HCT116 (cell line): ENCODE data around the gene SLC38A3. TPM values are rescaled to one million over a fixed set of nuclear protein-coding genes. Genes with fewer than 3 reads are reported as not detected.
A peak's percentile ranks its signal among the peaks of the same experiment; 100 is the strongest.
"Not testable (repeated sequence)": the region's sequence is repeated elsewhere in the genome, so short reads cannot be mapped to it uniquely, and the experiment has no call there.

Source experiments
- ATAC-seq: fragments of 200-7000 bp; cut with Tn5 transposase; 2 replicates; pipeline ENCODE4 v1.9.1; 2020; ENCODE audit warnings: mild to moderate bottlenecking, moderate library complexity
- BruUV-seq: library from RNA; stranded (reverse); fragments of 400-500 nt; replicated peaks from 2 replicates; lab custom pipeline; 2021; lab: Mats Ljungman, UMichigan
- CTCF ChIA-PET: fragments of 300-600 bp; sonication (Branson Sonifier 250); formaldehyde crosslinking; loops from one replicate; lab custom pipeline; 2021; ENCODE audit warnings: antibody characterized with exemption; lab: Charles Lee
- POLR2A ChIA-PET: fragments of 300-600, 350-600 bp; sonication (Branson Sonifier 250); formaldehyde crosslinking; loops from one replicate; lab custom pipeline; 2021; ENCODE audit warnings: antibody characterized with exemption; lab: Charles Lee
- RAD21 ChIA-PET, 2 experiments: fragments of 300-600 bp; sonication (Branson Sonifier 250); formaldehyde crosslinking; loops; one replicate each; lab custom pipeline; 2023; ENCODE audit warnings: low total read pairs in 2 of 2; ENCODE audit not compliant: uncharacterized antibody in 2 of 2, unreplicated experiment in 2 of 2, low non-redundant PET in 1 of 2; lab: Charles Lee
- DNase-seq: peaks from one replicate; pipeline ENCODE4 v3.0.0-alpha.2; 2010; ENCODE audit warnings: low read depth, low spot score
- H2AFZ ChIP-seq: fragments of 200-600 bp; shearing (Covaris generic), sonication (generic); 2 replicates; pipeline ENCODE4 v1.6.1; 2017; ENCODE audit warnings: low read depth, mixed run types, mixed read lengths, antibody characterized with exemption, low read length; ENCODE audit not compliant: poor library complexity, severe bottlenecking
- H3K27ac ChIP-seq: 2 replicates; pipeline ENCODE4 v1.5.1; 2012; ENCODE audit warnings: low read depth, low read length
- H3K27me3 ChIP-seq: fragments of 200-600 bp; sonication (generic); 2 replicates; pipeline ENCODE4 v1.6.1; 2016; ENCODE audit warnings: mixed run types, low read length, mixed read lengths; ENCODE audit not compliant: insufficient read depth
- H3K36me3 ChIP-seq, 2 experiments: fragments of 200-500 bp in 1 of 2; fragments of 200-600 bp in 1 of 2; sonication (Bioruptor generic) in 1 of 2; sonication (generic) in 1 of 2; 2 replicates each; pipeline versions ENCODE4 v1.5.1 to v1.6.1; 2014 to 2016; ENCODE audit warnings: low read length in 2 of 2, inconsistent platforms in 1 of 2, mixed read lengths in 1 of 2, mixed run types in 1 of 2; ENCODE audit not compliant: insufficient read depth in 2 of 2, control insufficient read depth in 1 of 2
- H3K4me1 ChIP-seq, 2 experiments: fragments of 200-600 bp in 1 of 2; sonication (generic) in 1 of 2; 2 replicates each; pipeline versions ENCODE4 v1.5.1 to v1.6.1; 2012 to 2017; ENCODE audit warnings: low read length in 2 of 2, inconsistent platforms in 1 of 2, mild to moderate bottlenecking in 1 of 2, mixed read lengths in 1 of 2, mixed run types in 1 of 2, moderate library complexity in 1 of 2; ENCODE audit not compliant: insufficient read depth in 2 of 2, control insufficient read depth in 1 of 2
- H3K4me2 ChIP-seq: fragments of 200-600 bp; sonication (generic); 2 replicates; pipeline ENCODE4 v1.6.1; 2017; ENCODE audit warnings: mixed run types, low read length, mixed read lengths
- H3K4me3 ChIP-seq, 2 experiments: fragments of 200-600 bp in 1 of 2; sonication (generic) in 1 of 2; replicated peaks in 1 of 2; 2 replicates each; pipeline ENCODE4 v1.5.1; 2011 to 2016; ENCODE audit warnings: low read length in 2 of 2, control low read depth in 1 of 2, low read depth in 1 of 2, mild to moderate bottlenecking in 1 of 2, mixed read lengths in 1 of 2, mixed run types in 1 of 2
- H3K79me2 ChIP-seq: fragments of 200-600 bp; sonication (generic); 2 replicates; pipeline ENCODE4 v1.6.1; 2017; ENCODE audit warnings: mild to moderate bottlenecking, mixed run types, low read length, moderate library complexity, mixed read lengths; ENCODE audit not compliant: insufficient read depth
- H3K9ac ChIP-seq: fragments of 200-600 bp; sonication (generic); 2 replicates; pipeline ENCODE4 v1.6.1; 2016; ENCODE audit warnings: low read length, mixed read lengths
- H3K9me2 ChIP-seq: fragments of 200-600 bp; sonication (generic), shearing (Covaris generic); 2 replicates; pipeline ENCODE4 v1.6.1; 2017; ENCODE audit warnings: mixed run types, mild to moderate bottlenecking, moderate library complexity; ENCODE audit not compliant: insufficient read depth
- H3K9me3 ChIP-seq, 2 experiments: fragments of 200-500 bp in 1 of 2; fragments of 200-600 bp in 1 of 2; sonication (Bioruptor generic) in 1 of 2; sonication (generic) in 1 of 2; 2 replicates each; pipeline ENCODE4 v1.6.1; 2014 to 2017; ENCODE audit warnings: low read length in 2 of 2, mixed read lengths in 2 of 2, inconsistent platforms in 1 of 2, low read depth in 1 of 2, mild to moderate bottlenecking in 1 of 2, mixed run types in 1 of 2, moderate library complexity in 1 of 2; ENCODE audit not compliant: control insufficient read depth in 1 of 2, insufficient read depth in 1 of 2
- H4K20me1 ChIP-seq: fragments of 200-600 bp; sonication (generic), shearing (Covaris generic); 2 replicates; pipeline ENCODE4 v1.6.1; 2017; ENCODE audit warnings: mixed run types, mild to moderate bottlenecking, moderate library complexity; ENCODE audit not compliant: insufficient read depth
- FOSL1 ChIP-seq: IDR thresholded peaks from 2 replicates; pipeline ENCODE4 v1.6.1; 2012; ENCODE audit warnings: low read depth
- ZNF274 ChIP-seq: fragments of 200-500 bp; sonication (Bioruptor generic); IDR thresholded peaks from 2 replicates; pipeline ENCODE4 v1.6.1; 2014; ENCODE audit warnings: mild to moderate bottlenecking, low read depth, low read length, inconsistent platforms
- intact Hi-C: fragments of 100-400 bp; cut with micrococcal nuclease; formaldehyde crosslinking; loops from 2 replicates; pipeline ENCODE4 v1.10.0; 2022
- total RNA-seq: library from RNA; stranded (reverse); gene quantifications from one replicate; pipeline ENCODE4 v1.2.1, GENCODE V29; 2021; ENCODE audit not compliant: unreplicated experiment

Gene SLC38A3
- total RNA-seq, 1 experiment from 2014 or later, result 3.1 TPM

- H3K36me3 ChIP-seq, intact Hi-C loops, H4K20me1 ChIP-seq, BruUV-seq, H3K79me2 ChIP-seq, ATAC-seq, H3K9me2 ChIP-seq, H2AFZ ChIP-seq, DNase-seq, H3K9me3 ChIP-seq, H3K27me3 ChIP-seq: not testable (repeated sequence)
- ChIA-PET RAD21 (interaction anchor here (1.8 to 4.7 kb wide), 4 partner anchors 7 to 34 kb away, joined by 6 to 45 read pairs (median 10); no protein-coding TSS in a partner anchor), POLR2A (interaction anchor here (0.6 to 1.2 kb wide), 3 partner anchors 15 to 86 kb away, joined by 3 to 5 read pairs (median 3); no protein-coding TSS in a partner anchor), CTCF (interaction anchor here (1.4 to 6.3 kb wide), 5 partner anchors 18 to 71 kb away, joined by 5 to 164 read pairs (median 25); partner anchors contain the start of genes GNAT1, HYAL3 and NAA80)
- peak overlapping the region; percentile 58 to 87 for H3K4me3 ChIP-seq
- H3K4me2 ChIP-seq, result peak overlapping the region; percentile 100
- peak overlapping the region; percentile 80 for H3K9ac ChIP-seq
- peak overlapping the region; percentile 87 for H3K27ac ChIP-seq
- H3K4me1 ChIP-seq, result peaks cover 10 to 36% of the 10 kb centered on the region in 2 experiments
Observed at GRCh38 chr3:50228184-50228763, 23.2 kb downstream of the SLC38A3 start.

DNA sequence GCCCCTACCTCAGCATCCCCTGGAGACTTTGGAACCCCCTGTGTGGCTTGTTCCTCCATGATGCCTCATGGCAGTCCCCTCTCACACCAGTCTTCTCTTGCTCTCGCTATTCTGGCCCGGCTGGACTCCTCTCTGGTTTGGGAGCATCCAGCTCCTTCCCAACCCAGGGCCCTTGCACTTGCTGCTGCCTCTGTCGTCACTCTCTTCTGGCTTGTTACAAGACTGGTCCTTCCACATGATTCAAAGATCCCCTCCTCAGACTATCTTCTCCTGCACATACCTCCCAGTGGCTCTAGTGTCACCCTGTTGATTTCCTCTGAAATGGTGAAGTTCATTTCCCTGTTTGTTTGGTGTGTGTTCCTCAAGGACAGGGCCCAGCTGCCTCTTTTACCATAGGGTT is 24.4 kb downstream of the SLC38A3 start:
- H3K27ac ChIP-seq, result peak overlapping the region; percentile 87
- peaks cover 18 to 48% of the 10 kb centered on the region in 2 experiments for H3K4me1 ChIP-seq

More for the DNA sequence above, 24.4 kb downstream of the SLC38A3 start:
- H4K20me1 ChIP-seq, result no peaks in the 10 kb centered on the region
- H3K9me3 ChIP-seq, result no peaks in the 10 kb centered on the region
- no peak overlapping the region for H3K4me3 ChIP-seq
- no peak overlapping the region for H3K9ac ChIP-seq
- ChIA-PET RAD21 (no interaction called here), CTCF (interaction anchor here (1.1 kb wide), 1 partner anchor 17 kb away, joined by 3 read pairs; no protein-coding TSS in a partner anchor), POLR2A (interaction anchor here (1.5 kb wide), 1 partner anchor 17 kb away, joined by 4 read pairs; no protein-coding TSS in a partner anchor)
- H3K9me2 ChIP-seq, result no peaks in the 10 kb centered on the region
- intact Hi-C loops, result no loop called here
- ATAC-seq, result no peak
- H3K27me3 ChIP-seq, result no peaks in the 10 kb centered on the region
- DNase-seq, result no peak
- no peaks in the 10 kb centered on the region for H3K79me2 ChIP-seq
- no peak overlapping the region for H2AFZ ChIP-seq
- TF ChIP-seq FOSL1 (no peak), ZNF274 (no peak)
- H3K4me2 ChIP-seq, result no peak overlapping the region
- no TSS peak for BruUV-seq
- H3K36me3 ChIP-seq, result no peaks in the 10 kb centered on the region
